Activated CD4-positive, alpha-beta T cell treated with anti-CD3 and anti-CD28 coated beads for 24 hours (primary cell): ENCODE data around the gene SLC30A9.

Experiments
- DNase-seq, 2 donors: peaks; one replicate each; pipeline ENCODE4 v3.0.0-alpha.2; 2020; ENCODE audit warnings: low read depth in 2 of 2

SLC30A9 gene

GRCh38 chr4:41999321-41999720, 9.0 kb downstream of the SLC30A9 start:
- no peak for DNase-seq

DNA sequence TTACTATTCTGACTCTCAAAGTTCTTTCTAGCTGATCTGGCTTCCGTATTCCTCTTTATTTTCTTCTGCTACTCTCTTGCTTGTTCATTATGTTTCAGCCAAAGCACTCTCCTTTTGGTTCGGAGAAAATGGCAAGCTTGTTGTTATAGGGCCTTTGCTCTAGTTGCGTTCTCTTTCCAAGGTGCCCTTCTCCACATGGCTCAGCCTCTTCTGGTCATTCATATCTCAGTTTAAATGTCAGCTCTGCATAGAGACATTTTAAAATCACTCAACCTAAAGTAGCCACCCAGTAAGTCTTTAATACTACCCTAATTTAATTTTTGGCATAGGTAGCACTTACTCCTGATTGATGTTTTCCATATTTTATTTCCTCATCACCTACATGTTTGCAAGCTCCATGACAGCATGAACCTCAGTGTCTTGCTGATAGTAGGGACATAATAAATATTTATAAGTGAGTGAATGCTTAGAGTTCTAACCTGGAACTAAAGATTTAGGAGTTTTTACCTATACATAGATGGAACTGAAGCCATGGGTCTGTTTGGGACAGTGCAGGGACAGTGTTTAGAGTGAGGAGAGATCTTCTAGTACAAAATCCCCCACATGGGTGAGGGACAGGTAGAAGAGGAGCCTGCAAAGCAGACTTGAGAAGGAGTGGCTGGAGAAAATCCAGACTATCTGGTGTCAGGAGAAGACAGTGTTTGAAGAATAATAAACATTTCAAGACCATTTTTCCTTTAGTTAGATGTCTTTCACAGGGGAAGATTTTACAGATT, 17.9 kb downstream of the SLC30A9 start:
- DNase-seq, result no peak

GRCh38 chr4:42015438-42015837, 25.1 kb downstream of the SLC30A9 start:
- no peak for DNase-seq

- DNase-seq, result no peak
Measured at GRCh38 chr4:42018451-42018850, 28.1 kb downstream of the SLC30A9 start.

DNA sequence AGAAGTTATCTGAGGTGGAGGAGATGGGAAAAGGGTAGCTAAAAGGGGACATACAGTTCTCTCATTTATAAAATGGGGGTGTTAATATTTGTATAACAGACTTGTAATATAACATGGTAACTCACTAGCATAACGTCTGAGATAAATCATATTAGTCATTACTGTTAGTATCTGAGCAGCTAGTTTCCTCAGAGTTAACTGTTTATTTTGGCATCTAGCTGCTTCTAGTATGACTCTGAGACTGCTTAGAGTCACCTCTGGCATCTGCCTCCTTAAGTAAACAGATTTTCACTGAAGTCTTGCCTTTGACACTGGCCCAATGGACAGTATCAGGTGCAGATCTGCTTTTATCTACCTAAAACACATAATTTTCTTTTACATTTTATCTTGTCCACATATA, 58.1 kb downstream of the SLC30A9 start:
- no peak for DNase-seq

DNA sequence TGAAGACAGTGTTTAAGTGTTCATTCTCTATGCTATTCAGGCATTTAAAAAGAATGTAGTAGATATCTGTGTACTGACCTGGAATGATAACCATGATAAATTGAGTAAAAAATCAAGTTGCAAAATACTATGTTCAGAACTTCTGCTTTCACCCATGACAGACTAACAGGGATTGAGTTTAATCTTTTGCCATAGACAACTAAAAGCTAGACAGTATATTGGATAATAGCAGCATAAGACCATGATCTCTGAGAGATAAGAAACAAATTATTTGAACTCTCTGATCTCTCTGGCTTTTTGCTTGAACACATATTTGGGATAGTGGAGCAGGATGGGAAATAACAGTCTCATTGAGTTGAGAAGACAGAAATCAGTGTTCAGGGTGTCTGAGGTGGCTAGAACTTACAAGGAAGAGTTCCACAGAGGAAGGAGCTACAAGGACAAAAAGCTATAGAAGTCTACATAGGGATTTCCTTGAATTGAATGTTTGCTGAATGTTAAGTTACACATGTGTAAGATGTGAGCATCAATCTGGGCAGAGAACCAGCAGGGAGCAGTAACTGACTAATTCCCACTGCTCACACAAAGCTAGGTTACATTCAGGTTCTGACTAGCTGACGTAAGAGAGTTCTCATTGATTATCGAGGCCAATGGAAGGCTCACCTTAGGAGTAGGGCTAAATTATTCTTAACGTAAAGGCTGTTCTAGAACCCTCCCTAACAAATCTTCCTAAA, 60.4 kb downstream of the SLC30A9 start:
- DNase-seq, result no peak

- no peak for DNase-seq
Measured at GRCh38 chr4:42066402-42066801, 76.1 kb downstream of the SLC30A9 start.

GRCh38 chr4:42067264-42067663, 76.9 kb downstream of the SLC30A9 start:
- no peak for DNase-seq

DNA sequence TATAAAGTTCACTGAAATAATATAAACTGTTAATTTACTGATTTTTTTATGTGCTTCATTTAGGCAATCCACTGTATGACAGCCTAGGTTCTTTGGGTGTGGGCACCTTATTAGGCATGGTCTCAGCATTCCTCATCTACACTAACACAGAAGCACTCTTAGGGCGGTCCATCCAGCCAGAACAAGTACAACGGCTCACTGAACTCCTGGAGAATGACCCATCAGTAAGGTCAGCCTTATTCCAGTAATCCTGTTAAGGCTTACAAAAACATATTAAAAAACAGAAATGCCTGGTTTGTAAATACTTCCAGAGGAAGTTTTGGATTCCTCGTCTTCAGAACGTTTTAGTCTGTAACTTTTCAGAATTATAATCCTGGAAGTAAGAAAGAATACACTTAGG, 80.1 kb downstream of the SLC30A9 start:
- DNase-seq, result no peak

DNA sequence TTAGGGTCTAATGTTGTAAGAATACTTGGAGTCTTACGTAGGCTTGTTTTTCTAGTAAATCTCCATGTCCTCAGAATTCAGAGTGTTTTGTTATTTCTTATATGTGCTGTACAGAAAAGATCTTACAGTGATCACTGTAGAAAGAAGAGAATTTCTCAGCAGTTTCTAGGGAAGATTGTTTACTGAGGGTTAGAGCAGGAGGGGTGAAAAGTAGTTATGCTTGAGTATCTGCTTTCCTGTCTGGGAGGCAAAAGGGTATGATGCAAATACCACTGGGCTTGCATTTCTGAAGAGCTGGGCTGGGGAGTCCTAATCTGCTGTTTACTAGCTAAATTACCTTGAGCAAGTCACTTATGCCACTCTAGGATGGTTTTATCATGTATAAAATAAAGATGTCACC, 84.0 kb downstream of the SLC30A9 start:
- DNase-seq, result no peak

DNA sequence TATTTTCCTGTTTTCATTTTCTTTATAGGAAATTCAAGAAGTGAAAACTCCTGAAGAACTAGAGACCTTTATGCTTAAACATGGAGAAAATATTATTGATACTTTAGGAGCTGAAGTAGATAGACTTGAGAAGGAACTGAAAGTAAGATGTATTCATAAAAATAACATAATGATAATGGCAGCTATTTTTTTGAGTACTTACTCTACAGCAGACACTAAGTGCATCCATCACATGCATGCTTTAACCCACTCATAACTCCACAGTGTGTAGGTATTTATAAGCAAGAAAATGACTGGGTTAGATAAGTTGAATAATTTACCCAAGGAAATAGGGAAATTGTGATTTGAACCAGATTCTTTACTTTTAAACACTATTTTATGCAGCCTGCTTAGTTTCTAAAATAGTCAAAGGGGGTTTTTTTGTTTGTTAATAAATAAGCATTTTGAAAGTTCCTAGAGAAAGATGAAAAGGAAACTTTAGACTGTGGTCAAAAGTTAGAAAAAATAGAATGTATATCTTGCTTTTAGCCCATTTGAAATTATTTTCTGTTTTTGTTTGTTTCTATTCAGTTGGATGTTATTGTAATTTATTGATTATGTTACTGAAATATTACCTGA, 88.0 kb downstream of the SLC30A9 start:
- DNase-seq, result no peak

- DNase-seq, result no peak
Measured at GRCh38 chr4:42080306-42080705, 90.0 kb downstream of the SLC30A9 start.

GRCh38 chr4:42083816-42084215, 93.5 kb downstream of the SLC30A9 start:
- no peak for DNase-seq

DNA sequence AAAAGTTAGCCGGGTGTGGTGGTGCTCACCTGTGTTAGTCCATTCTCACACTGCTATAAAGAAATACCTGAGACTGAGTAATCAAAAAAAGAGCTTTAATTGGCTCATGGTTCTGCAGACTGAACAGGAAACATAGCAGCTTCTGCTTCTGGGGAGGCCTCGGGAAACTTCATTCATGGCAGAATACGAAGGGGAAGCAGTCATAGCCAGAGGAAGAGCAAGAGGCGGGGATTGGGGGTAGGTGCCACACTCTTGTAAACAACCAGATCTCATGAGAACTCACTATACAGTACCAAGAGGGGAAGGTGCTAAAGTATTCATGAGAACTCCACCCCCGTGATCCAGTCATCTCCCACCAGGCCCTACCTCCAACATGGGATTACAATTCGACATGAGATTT, 98.1 kb downstream of the SLC30A9 start:
- DNase-seq, result no peak

DNA sequence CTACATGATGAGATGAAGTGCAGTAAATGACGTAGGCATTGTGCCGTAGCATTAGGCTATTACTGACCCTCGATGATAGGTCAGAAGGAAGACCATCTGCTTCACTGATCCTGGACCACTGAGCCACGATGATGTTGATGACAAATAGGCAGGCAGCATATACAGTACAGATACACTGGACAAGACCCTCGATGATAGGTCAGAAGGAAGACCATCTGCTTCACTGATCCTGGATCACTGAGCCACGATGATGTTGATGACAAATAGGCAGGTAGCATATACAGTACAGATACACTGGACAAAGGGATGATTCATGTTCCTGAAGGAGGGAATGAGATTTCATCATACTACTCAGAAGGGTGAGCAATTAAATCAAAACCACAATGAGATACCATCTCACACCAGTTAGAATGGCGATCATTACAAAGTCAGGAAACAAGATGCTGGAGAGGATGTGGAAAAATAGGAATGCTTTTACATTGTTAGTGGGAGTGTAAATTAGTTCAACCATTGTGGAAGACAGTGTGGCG, 111.2 kb downstream of the SLC30A9 start:
- no peak for DNase-seq

DNA sequence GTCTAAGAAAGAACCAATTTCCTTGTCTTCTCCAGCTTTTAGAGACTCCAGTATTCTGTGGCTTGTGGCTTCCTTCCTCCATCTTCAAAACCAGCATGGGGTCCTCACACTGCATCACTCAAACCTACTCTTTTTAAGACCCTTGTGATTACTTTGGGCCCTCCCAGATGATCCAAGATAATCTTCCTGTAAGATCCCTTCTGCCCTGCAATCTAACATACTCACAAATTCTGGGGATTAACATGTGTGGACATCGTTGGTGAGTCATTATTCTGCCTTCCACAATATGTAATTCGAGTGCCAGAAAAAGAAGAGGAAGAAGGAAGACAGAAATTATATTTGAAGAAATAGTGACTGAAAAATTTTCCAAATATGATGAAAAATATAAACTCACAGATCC, 114.2 kb downstream of the SLC30A9 start:
- no peak for DNase-seq

- DNase-seq, result no peak
Measured at GRCh38 chr4:42112846-42113245, 122.5 kb downstream of the SLC30A9 start.

- no peak for DNase-seq
Measured at GRCh38 chr4:42119886-42120285, 129.6 kb downstream of the SLC30A9 start.

- DNase-seq, result no peak
Measured at GRCh38 chr4:42122237-42122636, 131.9 kb downstream of the SLC30A9 start.

GRCh38 chr4:42123071-42123644, 132.8 kb downstream of the SLC30A9 start:
- DNase-seq, result no peak

DNA sequence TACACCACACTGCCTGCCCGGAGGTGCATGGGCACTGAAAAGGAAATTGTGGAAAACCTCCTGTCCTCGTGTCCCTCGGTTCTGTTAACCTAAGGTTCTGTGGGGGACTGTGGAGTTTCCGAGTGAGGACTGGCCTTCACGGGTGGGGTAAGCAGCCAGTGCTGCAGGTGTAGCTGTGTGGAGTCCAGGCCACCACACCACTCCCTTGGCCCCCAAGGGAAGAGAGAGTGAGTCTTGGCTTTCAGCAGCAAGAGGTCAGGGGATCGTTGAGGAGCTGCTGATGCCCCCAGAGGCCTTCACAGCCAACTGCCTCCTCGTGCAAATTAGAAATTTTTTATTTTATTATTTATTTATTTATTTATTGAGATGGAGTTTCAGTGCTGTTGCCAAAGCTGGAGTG, 141.8 kb downstream of the SLC30A9 start:
- DNase-seq, result no peak

DNA sequence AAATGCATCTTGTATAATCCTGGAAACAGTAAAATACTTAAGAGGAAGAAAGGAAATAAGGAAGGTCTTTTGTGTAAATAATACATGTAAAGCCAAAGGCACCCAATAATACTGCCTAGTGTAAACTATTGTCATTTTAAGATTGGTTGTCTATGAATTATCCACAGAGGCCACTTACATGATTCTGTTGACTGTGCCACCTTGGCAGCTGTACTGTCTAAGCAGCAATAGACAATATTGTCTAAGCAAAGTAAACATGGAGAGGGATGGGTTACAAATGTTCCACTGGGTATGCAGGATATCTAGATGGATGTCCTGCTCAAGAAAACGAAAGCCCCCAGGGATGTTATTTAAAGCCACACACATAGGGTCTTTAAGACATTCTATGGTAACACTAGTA, 142.7 kb downstream of the SLC30A9 start:
- no peak for DNase-seq
